GM12875 (cell line): ENCODE results near the gene MDFIC.

Experiments used
- H3K4me3 ChIP-seq: one replicate; pipeline ENCODE4 v1.5.1; 2011; ENCODE audit warnings: low read depth, low read length, control low read depth
- TF ChIP-seq, protein P1 (sequence below): IDR thresholded peaks from 2 replicates; pipeline ENCODE4 v1.5.1; 2011; ENCODE audit warnings: low read depth, mild to moderate bottlenecking, control low read depth, inconsistent platforms, low read length, moderate library complexity, borderline replicate concordance; ENCODE audit not compliant: insufficient read depth

MDFIC gene

DNA sequence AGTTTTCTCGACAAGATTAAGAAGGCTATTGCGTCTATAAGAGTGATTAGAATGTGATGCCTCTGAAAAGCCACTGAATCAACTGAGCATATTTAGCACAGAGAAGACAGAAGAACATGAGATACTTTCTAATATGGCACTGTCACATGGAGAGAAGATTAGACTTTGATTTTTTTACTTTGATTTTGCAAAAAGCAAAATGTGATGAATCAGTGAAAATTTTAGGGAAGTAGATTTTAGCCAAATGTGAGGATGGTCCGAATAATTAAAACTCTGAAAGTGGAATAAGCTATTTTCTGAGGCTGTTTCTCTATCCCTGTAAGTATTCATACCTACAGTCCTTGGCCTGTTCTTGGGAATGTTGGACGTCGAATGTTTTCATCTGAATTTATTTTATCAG lies 11.8 kb downstream of the MDFIC start:
- TF ChIP-seq, protein P1, sequence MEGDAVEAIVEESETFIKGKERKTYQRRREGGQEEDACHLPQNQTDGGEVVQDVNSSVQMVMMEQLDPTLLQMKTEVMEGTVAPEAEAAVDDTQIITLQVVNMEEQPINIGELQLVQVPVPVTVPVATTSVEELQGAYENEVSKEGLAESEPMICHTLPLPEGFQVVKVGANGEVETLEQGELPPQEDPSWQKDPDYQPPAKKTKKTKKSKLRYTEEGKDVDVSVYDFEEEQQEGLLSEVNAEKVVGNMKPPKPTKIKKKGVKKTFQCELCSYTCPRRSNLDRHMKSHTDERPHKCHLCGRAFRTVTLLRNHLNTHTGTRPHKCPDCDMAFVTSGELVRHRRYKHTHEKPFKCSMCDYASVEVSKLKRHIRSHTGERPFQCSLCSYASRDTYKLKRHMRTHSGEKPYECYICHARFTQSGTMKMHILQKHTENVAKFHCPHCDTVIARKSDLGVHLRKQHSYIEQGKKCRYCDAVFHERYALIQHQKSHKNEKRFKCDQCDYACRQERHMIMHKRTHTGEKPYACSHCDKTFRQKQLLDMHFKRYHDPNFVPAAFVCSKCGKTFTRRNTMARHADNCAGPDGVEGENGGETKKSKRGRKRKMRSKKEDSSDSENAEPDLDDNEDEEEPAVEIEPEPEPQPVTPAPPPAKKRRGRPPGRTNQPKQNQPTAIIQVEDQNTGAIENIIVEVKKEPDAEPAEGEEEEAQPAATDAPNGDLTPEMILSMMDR: no peak
- H3K4me3 ChIP-seq: no peak overlapping the region

DNA sequence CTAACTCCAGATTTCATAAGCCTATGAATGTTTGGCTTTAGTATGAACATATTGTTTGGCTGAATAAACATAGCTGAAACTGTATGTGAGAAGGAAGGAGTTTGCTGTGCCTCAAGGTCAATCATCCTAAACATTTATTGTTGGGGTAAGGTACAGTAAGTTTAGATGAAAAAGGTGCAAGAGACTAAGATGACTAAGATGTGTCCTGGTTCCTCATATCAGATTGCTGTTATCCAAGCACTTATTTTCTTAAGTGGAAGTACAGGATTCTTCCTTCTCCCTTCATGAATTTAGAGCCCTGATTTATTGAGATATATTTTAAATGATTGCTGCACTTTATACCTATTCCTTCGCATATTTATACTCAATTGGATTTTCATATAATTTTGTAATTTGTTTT lies 12.2 kb downstream of the MDFIC start:
- TF ChIP-seq, protein P1: no peak
- no peak overlapping the region for H3K4me3 ChIP-seq

DNA sequence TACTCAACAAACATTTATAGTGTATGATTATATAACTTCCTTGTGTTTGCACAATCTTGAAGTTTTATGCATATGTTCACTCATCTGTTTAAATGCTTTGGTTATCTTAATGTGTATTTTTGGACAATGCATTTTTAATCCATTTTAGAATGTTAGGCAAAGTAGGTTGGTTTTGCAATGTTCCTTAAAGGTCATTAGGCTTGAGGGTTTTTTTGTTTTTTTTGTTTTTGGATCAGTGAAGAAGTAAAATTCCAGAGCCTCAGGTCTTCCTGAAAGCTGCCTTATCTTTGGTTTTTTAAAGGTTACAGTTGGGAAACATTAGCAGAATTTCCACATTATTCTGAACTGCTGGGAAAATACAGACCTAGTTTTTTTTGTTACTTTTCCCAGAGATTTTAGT lies 12.8 kb downstream of the MDFIC start:
- TF ChIP-seq, protein P1: no peak
- H3K4me3 ChIP-seq: no peak overlapping the region

DNA sequence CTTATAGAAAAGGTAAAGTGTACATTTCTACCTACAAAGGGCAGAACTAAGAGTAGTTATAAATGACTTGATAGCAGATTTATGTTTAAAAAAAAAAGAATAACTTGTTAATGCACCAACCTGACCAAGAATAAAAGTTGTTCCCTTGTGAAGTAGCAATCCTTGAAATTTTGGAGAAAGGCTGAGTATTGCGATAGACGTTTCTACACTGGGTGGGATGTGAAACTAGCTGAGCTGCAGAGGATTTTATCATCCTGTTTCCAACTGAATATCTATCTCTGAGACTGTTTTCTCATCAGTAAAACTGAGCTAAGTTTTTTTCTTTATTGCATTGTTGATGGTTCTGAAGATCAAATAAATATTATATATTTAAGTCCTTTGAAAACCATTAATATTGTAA lies 14.6 kb downstream of the MDFIC start:
- TF ChIP-seq, protein P1: no peak
- no peak overlapping the region for H3K4me3 ChIP-seq

DNA sequence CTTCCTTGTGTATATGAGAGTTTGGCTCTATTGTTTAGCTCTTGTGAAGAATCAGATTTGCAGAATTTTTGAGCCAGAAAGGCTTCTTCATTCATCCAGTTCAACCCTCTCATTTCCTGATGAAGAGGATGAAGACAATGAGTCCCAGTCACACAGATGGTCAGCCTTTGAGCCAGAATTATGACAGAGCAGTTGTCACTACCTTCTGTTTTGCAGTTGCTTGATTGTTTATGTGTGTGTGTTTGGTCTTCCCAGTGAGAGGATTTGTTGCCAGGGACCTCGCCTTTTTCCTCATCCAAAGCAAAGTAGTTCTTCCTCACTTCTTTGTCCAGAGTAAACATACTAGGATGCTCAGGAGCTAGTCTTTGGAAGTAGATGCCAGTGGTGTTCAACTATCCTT lies 15.6 kb downstream of the MDFIC start:
- TF ChIP-seq, protein P1: no peak
- no peak overlapping the region for H3K4me3 ChIP-seq

DNA sequence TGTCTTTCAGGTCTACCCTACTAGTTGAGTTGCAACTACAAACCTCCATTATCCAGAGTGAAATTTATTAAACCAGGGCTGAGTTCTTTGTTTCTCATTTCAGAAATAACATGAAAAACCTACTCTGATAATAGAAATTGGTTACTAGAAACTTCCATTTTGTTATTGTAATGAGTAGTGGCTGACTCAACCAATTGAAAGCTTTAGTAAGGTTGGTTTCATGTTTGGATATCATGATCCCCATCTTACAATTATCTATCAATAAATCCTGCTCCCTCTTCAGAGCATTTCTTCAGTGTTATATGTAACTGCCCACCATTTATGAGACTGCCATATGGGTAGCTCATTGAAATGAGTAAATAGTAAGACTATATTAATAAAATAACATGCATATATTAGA lies 16.9 kb downstream of the MDFIC start:
- TF ChIP-seq, protein P1: no peak

DNA sequence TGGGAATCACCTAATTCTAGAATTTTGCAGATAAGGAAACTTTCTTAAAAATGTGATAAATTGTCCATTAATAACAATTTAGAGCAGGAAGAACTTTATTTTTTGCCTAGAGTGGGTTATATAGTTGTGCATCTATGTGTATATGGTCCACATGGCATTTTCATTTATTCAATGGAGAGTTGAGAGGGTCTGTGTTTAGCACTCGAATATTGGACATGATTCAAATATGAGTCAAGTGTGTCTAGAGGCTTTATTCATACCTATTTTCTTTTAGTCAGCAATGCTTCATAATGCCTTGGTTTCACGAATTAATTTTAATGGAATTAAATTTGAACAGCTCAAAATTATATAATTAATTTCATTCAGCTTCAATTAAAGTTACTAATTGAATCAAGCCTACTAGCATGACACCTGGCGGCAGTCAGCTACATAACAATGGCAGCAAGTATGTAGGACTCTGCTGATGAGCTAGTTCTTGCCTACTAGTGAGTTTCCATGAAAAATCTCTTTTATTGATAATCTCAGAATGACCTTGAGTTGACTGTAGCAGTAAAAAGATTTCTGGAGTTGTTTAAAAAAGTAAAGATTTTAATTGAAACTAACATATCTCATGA lies 17.7 kb downstream of the MDFIC start:
- TF ChIP-seq, protein P1: peak; percentile 51; the same call in 1 of the 2 replicates
- no peak overlapping the region for H3K4me3 ChIP-seq

More for the DNA sequence above, 16.9 kb downstream of the MDFIC start:
- H3K4me3 ChIP-seq: no peak overlapping the region
